H9 (cell line): ENCODE data around the gene DRGX. TPM values are rescaled to one million over a fixed set of nuclear protein-coding genes. Genes with fewer than 3 reads are reported as not detected.

ENCODE experiments used
- DNase-seq: peaks from one replicate; pipeline ENCODE4 v3.0.0-alpha.2; 2017
- H2AFZ ChIP-seq: one replicate; pipeline ENCODE4 v1.6.1; 2013; ENCODE audit warnings: mild to moderate bottlenecking, low read length, control low read depth, moderate library complexity
- H2AK5ac ChIP-seq: 2 replicates; pipeline ENCODE4 v1.6.1; 2013; ENCODE audit warnings: low read length, control low read depth, mixed read lengths; ENCODE audit not compliant: insufficient read length
- H2BK120ac ChIP-seq: one replicate; pipeline ENCODE4 v1.6.1; 2013; ENCODE audit warnings: low read depth, mild to moderate bottlenecking, low read length, control low read depth, inconsistent platforms; ENCODE audit not compliant: poor library complexity, severe bottlenecking
- H2BK12ac ChIP-seq: 2 replicates; pipeline ENCODE4 v1.6.1; 2013; ENCODE audit warnings: low read length, control low read depth, mixed read lengths, low read depth; ENCODE audit not compliant: insufficient read length
- H2BK15ac ChIP-seq: 2 replicates; pipeline ENCODE4 v1.6.1; 2013; ENCODE audit warnings: low read depth, low read length, control low read depth
- H2BK20ac ChIP-seq: one replicate; pipeline ENCODE4 v1.6.1; 2013; ENCODE audit warnings: low read depth, mild to moderate bottlenecking, low read length, control low read depth, inconsistent platforms; ENCODE audit not compliant: poor library complexity, severe bottlenecking
- H2BK5ac ChIP-seq: 2 replicates; pipeline ENCODE4 v1.6.1; 2013; ENCODE audit warnings: low read length, control low read depth, mixed read lengths; ENCODE audit not compliant: insufficient read length
- H3K14ac ChIP-seq: 2 replicates; pipeline ENCODE4 v1.6.1; 2013; ENCODE audit warnings: low read length, control low read depth; ENCODE audit not compliant: insufficient read depth
- H3K18ac ChIP-seq: 2 replicates; pipeline ENCODE4 v1.6.1; 2013; ENCODE audit warnings: low read depth, mild to moderate bottlenecking, mixed read lengths, low read length, control low read depth; ENCODE audit not compliant: insufficient read length
- H3K23ac ChIP-seq: 2 replicates; pipeline ENCODE4 v1.6.1; 2013; ENCODE audit warnings: low read length, control low read depth, mixed read lengths, low read depth; ENCODE audit not compliant: insufficient read length
- H3K23me2 ChIP-seq: 2 replicates; pipeline ENCODE4 v1.6.1; 2013; ENCODE audit warnings: low read depth, mild to moderate bottlenecking, mixed read lengths, low read length, control low read depth; ENCODE audit not compliant: insufficient read length, poor library complexity, severe bottlenecking
- H3K27ac ChIP-seq: 2 replicates; pipeline ENCODE4 v1.5.1; 2013; ENCODE audit warnings: low read length, control low read depth, mixed read lengths, low read depth; ENCODE audit not compliant: insufficient read length
- H3K27me3 ChIP-seq: 2 replicates; pipeline ENCODE4 v1.6.1; 2013; ENCODE audit warnings: low read length, control low read depth, inconsistent platforms; ENCODE audit not compliant: insufficient read depth
- H3K4ac ChIP-seq: 2 replicates; pipeline ENCODE4 v1.6.1; 2013; ENCODE audit warnings: low read depth, mild to moderate bottlenecking, control low read depth, inconsistent platforms, low read length, moderate library complexity
- H3K4me1 ChIP-seq: 2 replicates; pipeline ENCODE4 v1.6.1; 2013; ENCODE audit warnings: low read length, control low read depth, inconsistent platforms; ENCODE audit not compliant: insufficient read depth
- H3K4me2 ChIP-seq: 2 replicates; pipeline ENCODE4 v1.6.1; 2013; ENCODE audit warnings: low read length, control low read depth, mixed read lengths; ENCODE audit not compliant: insufficient read length, insufficient read depth
- H3K56ac ChIP-seq: 2 replicates; pipeline ENCODE4 v1.6.1; 2013; ENCODE audit warnings: low read depth, mild to moderate bottlenecking, mixed read lengths, low read length, control low read depth; ENCODE audit not compliant: insufficient read length
- H3K79me1 ChIP-seq: 2 replicates; pipeline ENCODE4 v1.6.1; 2013; ENCODE audit warnings: low read depth, mild to moderate bottlenecking, moderate library complexity, low read length, control low read depth, inconsistent platforms; ENCODE audit not compliant: insufficient read depth, poor library complexity, severe bottlenecking
- H3K79me2 ChIP-seq: 2 replicates; pipeline ENCODE4 v1.6.1; 2013; ENCODE audit warnings: low read length, control low read depth, inconsistent platforms; ENCODE audit not compliant: insufficient read depth
- H3K9ac ChIP-seq: 2 replicates; pipeline ENCODE4 v1.6.1; 2013; ENCODE audit warnings: low read length, control low read depth, mixed read lengths; ENCODE audit not compliant: insufficient read length; ENCODE audit errors: extremely low read depth
- H3K9me3 ChIP-seq: one replicate; pipeline ENCODE4 v1.6.1; 2013; ENCODE audit warnings: low read depth, low read length, inconsistent platforms; ENCODE audit not compliant: control insufficient read depth
- H3T11ph ChIP-seq: one replicate; pipeline ENCODE4 v1.6.1; 2013; ENCODE audit warnings: mild to moderate bottlenecking, low read length, control low read depth, inconsistent platforms
- H4K20me1 ChIP-seq: one replicate; pipeline ENCODE4 v1.6.1; 2013; ENCODE audit not compliant: control insufficient read depth, insufficient read length, insufficient read depth
- H4K5ac ChIP-seq: 2 replicates; pipeline ENCODE4 v1.6.1; 2013; ENCODE audit warnings: low read depth, mild to moderate bottlenecking, mixed read lengths, low read length, control low read depth; ENCODE audit not compliant: insufficient read length
- H4K8ac ChIP-seq: replicated peaks from 2 replicates; pipeline ENCODE4 v1.6.1; 2013; ENCODE audit warnings: low read length, control low read depth, mixed read lengths, low read depth; ENCODE audit not compliant: insufficient read length
- H4K91ac ChIP-seq: 2 replicates; pipeline ENCODE4 v1.6.1; 2013; ENCODE audit warnings: low read depth, mild to moderate bottlenecking, moderate library complexity, mixed read lengths, low read length, control low read depth; ENCODE audit not compliant: insufficient read length
- H3K27ac Mint-ChIP-seq, 3 experiments: 2 replicates in 2 of 3; 3 replicates in 1 of 3; pipeline ENCODE4 v1.8.0; 2020 to 2021; ENCODE audit warnings: mixed read lengths in 3 of 3, mild to moderate bottlenecking in 1 of 3, moderate library complexity in 1 of 3
- H3K27me3 Mint-ChIP-seq: 2 replicates; pipeline ENCODE4 v1.8.0; 2021; ENCODE audit warnings: low read depth, mild to moderate bottlenecking, moderate library complexity, mixed read lengths
- H3K36me3 Mint-ChIP-seq, 3 experiments: 2 replicates in 2 of 3; 3 replicates in 1 of 3; pipeline ENCODE4 v1.8.0; 2020 to 2021; ENCODE audit warnings: low read depth in 3 of 3, mixed read lengths in 3 of 3; ENCODE audit not compliant: insufficient read depth in 1 of 3
- H3K4me1 Mint-ChIP-seq, 2 experiments: 2 replicates each; pipeline ENCODE4 v1.8.0; 2020; ENCODE audit warnings: mixed read lengths in 2 of 2
- H3K4me3 Mint-ChIP-seq, 2 experiments: 2 replicates in 1 of 2; 3 replicates in 1 of 2; pipeline ENCODE4 v1.8.0; 2020 to 2021; ENCODE audit warnings: mild to moderate bottlenecking in 2 of 2, mixed read lengths in 2 of 2, moderate library complexity in 1 of 2
- H3K9me3 Mint-ChIP-seq, 2 experiments: 2 replicates in 1 of 2; 3 replicates in 1 of 2; pipeline ENCODE4 v1.8.0; 2020; ENCODE audit warnings: mild to moderate bottlenecking in 2 of 2, mixed read lengths in 2 of 2, moderate library complexity in 1 of 2
- WGBS: extraction: QIAGEN DNeasy Blood & Tissue Kit; methylation state at CpG from one replicate; pipeline ENCODE4 v1.1.7; 2013; ENCODE audit warnings: missing lambda C conversion rate, low lambda C conversion rate, mixed read lengths; ENCODE audit not compliant: insufficient read length; ENCODE audit errors: extremely low coverage; 5-methylcytosine and 5-hydroxymethylcytosine counted together
- total RNA-seq: library from RNA; stranded (reverse); gene quantifications from 2 replicates; pipeline ENCODE4 v1.2.1, GENCODE V29; 2021
- TF ChIP-seq, protein P1 (sequence below): fragments of 200-600 bp; sonication (generic); conservative IDR thresholded peaks from 3 replicates; pipeline ENCODE4 v1.8.0; 2021; ENCODE audit warnings: antibody characterized with exemption, mild to moderate bottlenecking

DRGX gene
- total RNA-seq, 1 experiment from 2014 or later, result not detected

DNA sequence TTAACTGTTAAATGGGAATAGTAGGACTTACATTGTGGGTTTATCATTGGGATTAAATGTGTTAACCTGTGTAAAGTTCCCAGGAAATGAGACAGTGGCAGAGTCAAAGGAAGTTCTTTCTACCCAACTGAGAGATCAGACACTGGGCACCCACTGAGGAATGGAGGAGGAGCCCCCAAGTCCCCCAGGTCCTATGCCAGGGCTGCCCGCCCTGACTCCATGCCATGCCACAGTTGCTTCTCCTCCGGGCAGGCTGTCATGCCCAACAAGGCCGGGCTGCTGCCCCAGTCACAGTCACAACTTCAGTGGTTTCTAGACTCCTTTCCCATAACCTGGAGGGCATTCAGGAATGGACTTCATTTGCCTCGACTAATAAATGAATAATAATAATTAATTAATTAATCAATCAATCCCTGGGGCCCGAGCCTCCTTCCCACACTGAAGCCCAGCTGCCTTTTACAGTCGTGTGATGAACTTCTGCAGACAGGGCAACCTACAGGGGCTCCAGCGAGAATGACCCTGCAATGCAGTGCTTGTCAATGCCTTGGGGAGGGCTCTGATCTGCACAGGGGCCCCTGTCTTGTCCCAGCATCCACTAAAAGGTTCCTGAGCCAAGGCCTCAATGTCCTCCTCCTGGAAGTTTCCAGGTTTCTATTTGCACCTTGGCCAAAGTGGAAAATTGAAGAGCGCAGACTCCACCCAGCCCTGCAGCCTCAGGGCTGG, 32.4 kb downstream of the DRGX start:
- WGBS, result no CpG with 5 or more reads among the region's 8 CpGs
- H3K23me2 ChIP-seq, result no peaks in the 10 kb centered on the region
- no peak overlapping the region for H2BK12ac ChIP-seq
- peaks cover 2% of the 10 kb centered on the region for H3K27me3 Mint-ChIP-seq
- H3K9ac ChIP-seq, result no peak overlapping the region
- H3K23ac ChIP-seq, result no peak overlapping the region
- DNase-seq, result no peak
- H3K36me3 Mint-ChIP-seq, result no peaks in the 10 kb centered on the region
- H2BK15ac ChIP-seq, result no peak overlapping the region
- no peak overlapping the region for H3K4me3 Mint-ChIP-seq
- H3K27me3 ChIP-seq, result no peaks in the 10 kb centered on the region
- H3K9me3 ChIP-seq, result no peaks in the 10 kb centered on the region
- H4K20me1 ChIP-seq, result no peaks in the 10 kb centered on the region
- H2AFZ ChIP-seq, result no peak overlapping the region
- TF ChIP-seq, protein P1, sequence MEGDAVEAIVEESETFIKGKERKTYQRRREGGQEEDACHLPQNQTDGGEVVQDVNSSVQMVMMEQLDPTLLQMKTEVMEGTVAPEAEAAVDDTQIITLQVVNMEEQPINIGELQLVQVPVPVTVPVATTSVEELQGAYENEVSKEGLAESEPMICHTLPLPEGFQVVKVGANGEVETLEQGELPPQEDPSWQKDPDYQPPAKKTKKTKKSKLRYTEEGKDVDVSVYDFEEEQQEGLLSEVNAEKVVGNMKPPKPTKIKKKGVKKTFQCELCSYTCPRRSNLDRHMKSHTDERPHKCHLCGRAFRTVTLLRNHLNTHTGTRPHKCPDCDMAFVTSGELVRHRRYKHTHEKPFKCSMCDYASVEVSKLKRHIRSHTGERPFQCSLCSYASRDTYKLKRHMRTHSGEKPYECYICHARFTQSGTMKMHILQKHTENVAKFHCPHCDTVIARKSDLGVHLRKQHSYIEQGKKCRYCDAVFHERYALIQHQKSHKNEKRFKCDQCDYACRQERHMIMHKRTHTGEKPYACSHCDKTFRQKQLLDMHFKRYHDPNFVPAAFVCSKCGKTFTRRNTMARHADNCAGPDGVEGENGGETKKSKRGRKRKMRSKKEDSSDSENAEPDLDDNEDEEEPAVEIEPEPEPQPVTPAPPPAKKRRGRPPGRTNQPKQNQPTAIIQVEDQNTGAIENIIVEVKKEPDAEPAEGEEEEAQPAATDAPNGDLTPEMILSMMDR, result no peak
- H2AK5ac ChIP-seq, result no peak overlapping the region
- no peak overlapping the region for H4K8ac ChIP-seq
- no peak overlapping the region for H3K4me2 ChIP-seq
- no peak overlapping the region for H2BK120ac ChIP-seq
- no peak overlapping the region for H3K4ac ChIP-seq
- no peak overlapping the region for H3K27ac Mint-ChIP-seq
- no peak overlapping the region for H3K18ac ChIP-seq
- H3K56ac ChIP-seq, result no peak overlapping the region
- H3K79me1 ChIP-seq, result no peaks in the 10 kb centered on the region
- no peaks in the 10 kb centered on the region for H3K79me2 ChIP-seq
- H2BK5ac ChIP-seq, result no peak overlapping the region
- H4K5ac ChIP-seq, result no peak overlapping the region
- H3T11ph ChIP-seq, result no peak overlapping the region
- no peak overlapping the region for H2BK20ac ChIP-seq
- no peak overlapping the region for H4K91ac ChIP-seq
- H3K4me1 Mint-ChIP-seq, result peaks cover 15 to 16% of the 10 kb centered on the region in 2 experiments
- H3K14ac ChIP-seq, result no peak overlapping the region
- H3K4me1 ChIP-seq, result peaks cover 4% of the 10 kb centered on the region
- no peaks in the 10 kb centered on the region; a peak in 1 of 5 replicates for H3K9me3 Mint-ChIP-seq
- H3K27ac ChIP-seq, result no peak overlapping the region
